GM19328 (cell line): ENCODE measurements around the gene MAX.
A peak's percentile ranks its signal among the peaks of the same experiment; 100 is the strongest.
"Not testable (repeated sequence)": the region's sequence is repeated elsewhere in the genome, so short reads cannot be mapped to it uniquely, and the experiment has no call there.

ENCODE experiments used
- ATAC-seq: cut with Tn5 transposase; IDR thresholded peaks from one replicate; pipeline ENCODE4 v1.9.1; 2021; ENCODE audit warnings: mild to moderate bottlenecking, moderate library complexity; ENCODE audit not compliant: unreplicated experiment

Gene MAX

GRCh38 chr14:65106316-65106715 lies 4.0 kb upstream of the MAX start:
- ATAC-seq: no peak

GRCh38 chr14:65104791-65105190 lies 2.5 kb upstream of the MAX start:
- ATAC-seq: no peak

DNA sequence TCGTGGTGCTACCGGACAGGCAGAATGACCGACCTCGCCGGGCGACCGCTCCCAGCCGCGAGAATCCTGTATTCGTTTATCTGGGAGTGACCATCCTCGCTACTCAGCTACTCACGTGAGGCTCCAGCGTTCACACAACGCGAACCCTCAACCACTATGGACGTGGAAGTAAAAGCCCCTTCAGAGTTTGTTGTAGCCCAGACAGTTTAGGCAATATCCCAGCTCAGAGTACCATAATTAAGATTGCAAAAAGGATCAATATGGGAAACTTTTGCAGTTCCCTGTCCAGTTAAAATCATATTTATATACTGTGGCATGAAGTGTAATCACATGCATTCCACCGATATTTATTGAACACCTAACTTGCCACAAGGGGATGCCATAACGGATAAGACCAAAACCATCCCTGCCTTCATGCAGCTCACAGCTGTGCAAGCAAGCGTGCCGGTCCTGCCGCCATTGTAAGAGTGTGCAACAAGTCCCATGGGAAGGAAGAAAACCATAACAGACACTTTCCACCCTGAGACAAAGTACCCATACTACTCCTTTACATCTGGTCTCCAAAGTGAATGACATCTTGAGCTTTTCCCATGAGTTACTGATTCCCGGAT lies 938 bp upstream of the MAX start:
- ATAC-seq: peak; percentile 6

DNA sequence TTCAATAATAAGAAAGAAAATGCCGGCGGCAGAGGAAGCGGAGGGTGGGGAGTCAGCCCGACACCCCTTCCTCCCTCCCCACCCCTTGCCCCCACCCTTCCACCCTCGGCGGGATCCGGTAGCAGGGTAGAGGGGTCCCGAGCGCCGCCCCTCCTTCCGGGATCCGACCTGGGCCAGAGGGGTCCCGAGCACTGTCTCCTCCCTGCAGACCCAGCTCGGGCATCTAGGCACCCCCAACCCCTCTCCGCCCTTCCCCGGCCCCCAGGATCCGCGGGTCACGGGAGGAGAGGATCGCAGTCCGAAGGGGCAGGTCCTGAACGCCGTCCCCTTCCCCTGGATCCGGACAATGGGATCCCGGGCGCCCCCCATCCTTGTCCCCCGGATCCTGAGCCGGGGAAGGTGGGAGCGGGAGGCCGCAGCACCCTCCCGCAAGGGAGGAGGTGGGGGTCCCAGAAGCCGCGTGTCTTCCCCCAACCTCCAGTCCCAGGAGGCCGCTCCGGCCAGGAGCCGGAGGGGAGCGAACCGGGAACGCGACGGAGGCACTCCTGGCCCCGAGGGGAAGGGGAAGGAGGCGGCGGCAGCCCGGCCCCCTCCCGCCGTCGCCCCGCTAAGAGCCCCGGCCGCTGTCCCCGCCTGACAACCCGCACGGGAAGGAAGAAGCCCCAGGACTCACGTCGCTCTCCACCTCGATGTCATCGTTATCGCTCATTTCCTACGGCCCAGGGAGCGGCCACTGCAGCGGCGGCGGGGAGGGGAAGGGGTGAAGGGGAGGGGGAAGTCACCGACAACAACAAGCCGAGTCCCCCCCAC lies 481 bp downstream of the MAX start:
- ATAC-seq: no peak

GRCh38 chr14:65100922-65101541 lies 1.3 kb downstream of the MAX start:
- ATAC-seq: no peak

- ATAC-seq: no peak
Measured at GRCh38 chr14:65098586-65098985, 3.7 kb downstream of the MAX start.

GRCh38 chr14:65096323-65097089 lies 5.8 kb downstream of the MAX start:
- ATAC-seq: no peak

- ATAC-seq: no peak
Measured at GRCh38 chr14:65095633-65096205, 6.6 kb downstream of the MAX start.

GRCh38 chr14:65092349-65092748 lies 10.0 kb downstream of the MAX start:
- ATAC-seq: no peak

- ATAC-seq: not testable (repeated sequence)
Measured at GRCh38 chr14:65087835-65088234, 14.5 kb downstream of the MAX start.

DNA sequence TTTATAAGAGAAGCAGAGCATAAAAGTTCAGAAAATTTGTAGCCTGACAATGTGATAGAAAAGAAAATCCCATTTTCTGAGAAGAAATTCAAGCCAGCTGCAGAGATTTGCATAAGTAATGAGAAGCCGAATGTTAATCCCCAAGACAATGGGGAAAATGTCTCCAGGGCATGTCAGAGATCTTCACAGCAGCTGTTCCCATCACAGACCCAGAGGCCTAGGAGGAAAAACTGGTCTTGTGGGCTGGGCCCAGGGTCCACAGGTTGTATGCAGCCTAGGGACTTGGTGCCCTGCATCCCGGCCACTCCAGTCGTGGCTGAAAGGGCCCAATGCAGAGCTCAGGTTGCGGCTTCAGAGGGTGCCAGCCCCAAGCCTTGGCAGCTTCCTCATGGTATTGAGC lies 15.6 kb downstream of the MAX start:
- not testable (repeated sequence) for ATAC-seq

- no peak for ATAC-seq
Measured at GRCh38 chr14:65084554-65085505, 17.5 kb downstream of the MAX start.

- no peak for ATAC-seq
Measured at GRCh38 chr14:65082930-65083329, 19.4 kb downstream of the MAX start.

GRCh38 chr14:65080960-65081747 lies 21.2 kb downstream of the MAX start:
- ATAC-seq: no peak

- no peak for ATAC-seq
Measured at GRCh38 chr14:65079768-65080167, 22.5 kb downstream of the MAX start.

DNA sequence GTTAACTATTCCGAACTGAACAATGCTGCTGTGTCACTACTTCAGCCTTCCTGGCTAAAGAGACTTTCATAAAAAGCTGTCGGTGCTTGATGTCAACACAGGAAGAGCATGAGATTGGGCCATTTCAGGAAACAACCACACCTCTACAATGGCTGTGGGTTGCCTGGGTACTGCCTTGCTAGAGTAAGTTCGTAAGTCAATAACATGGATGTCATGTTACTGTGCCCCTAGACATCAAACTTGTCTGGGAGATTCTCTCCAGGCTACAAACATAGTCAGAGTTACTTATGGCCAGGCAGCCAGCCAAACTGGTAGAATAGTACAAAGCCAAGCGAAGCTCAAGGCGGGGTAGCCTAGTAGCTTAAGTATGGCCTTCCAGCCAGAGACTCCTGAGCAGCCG lies 23.1 kb downstream of the MAX start:
- ATAC-seq: no peak

GRCh38 chr14:65077318-65077717 lies 25.0 kb downstream of the MAX start:
- no peak for ATAC-seq

DNA sequence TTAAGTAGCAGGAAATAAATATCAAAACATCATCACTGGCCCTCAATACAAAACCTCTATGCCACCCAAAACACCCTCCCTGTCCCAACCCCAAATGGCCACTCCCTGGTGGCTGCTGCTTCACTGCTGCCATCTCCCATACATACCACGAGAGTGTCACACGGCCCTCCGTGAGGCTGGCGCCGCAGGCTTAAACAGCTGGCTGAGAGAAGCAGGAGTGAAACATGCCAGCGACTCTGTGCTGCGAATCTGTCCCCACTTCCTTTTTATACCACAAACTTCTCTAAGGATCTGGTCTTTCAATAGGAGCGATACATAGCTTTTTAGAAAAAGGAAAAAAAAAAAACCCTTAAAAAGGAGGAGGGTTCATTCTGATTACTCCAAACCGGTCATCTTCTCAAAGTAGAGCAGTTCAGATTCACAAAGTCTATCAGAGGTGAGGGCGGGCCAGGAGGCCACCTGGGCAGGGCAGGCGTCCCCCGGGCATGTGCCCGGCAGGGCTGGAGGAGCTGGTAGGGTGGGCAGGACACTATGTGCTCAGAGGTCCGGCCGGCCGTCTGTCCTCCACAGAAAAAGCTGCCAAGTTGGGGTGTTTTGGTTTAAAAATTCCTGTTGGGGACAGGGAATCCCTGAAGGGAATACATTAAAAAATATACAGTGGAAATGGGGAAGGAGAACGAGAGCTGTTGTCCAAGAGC lies 26.5 kb downstream of the MAX start:
- no peak for ATAC-seq
